D721Med (cell line): ENCODE results near the gene B3GNT9.

Experiments
- DNase-seq: peaks from one replicate; pipeline ENCODE4 v3.0.0; 2011; ENCODE audit warnings: low spot score; ENCODE audit not compliant: insufficient read length
- FAIRE-seq: peaks from 2 replicates; lab custom pipeline; 2011; peaks lifted over from hg19 to GRCh38; lab: Jason Lieb, UNC
- TF ChIP-seq, protein P1 (sequence below): IDR thresholded peaks from 2 replicates; pipeline ENCODE4 v1.5.1; 2012; ENCODE audit warnings: mild to moderate bottlenecking, control low read depth; ENCODE audit not compliant: insufficient read depth; ENCODE audit errors: missing control alignments

Gene B3GNT9

DNA sequence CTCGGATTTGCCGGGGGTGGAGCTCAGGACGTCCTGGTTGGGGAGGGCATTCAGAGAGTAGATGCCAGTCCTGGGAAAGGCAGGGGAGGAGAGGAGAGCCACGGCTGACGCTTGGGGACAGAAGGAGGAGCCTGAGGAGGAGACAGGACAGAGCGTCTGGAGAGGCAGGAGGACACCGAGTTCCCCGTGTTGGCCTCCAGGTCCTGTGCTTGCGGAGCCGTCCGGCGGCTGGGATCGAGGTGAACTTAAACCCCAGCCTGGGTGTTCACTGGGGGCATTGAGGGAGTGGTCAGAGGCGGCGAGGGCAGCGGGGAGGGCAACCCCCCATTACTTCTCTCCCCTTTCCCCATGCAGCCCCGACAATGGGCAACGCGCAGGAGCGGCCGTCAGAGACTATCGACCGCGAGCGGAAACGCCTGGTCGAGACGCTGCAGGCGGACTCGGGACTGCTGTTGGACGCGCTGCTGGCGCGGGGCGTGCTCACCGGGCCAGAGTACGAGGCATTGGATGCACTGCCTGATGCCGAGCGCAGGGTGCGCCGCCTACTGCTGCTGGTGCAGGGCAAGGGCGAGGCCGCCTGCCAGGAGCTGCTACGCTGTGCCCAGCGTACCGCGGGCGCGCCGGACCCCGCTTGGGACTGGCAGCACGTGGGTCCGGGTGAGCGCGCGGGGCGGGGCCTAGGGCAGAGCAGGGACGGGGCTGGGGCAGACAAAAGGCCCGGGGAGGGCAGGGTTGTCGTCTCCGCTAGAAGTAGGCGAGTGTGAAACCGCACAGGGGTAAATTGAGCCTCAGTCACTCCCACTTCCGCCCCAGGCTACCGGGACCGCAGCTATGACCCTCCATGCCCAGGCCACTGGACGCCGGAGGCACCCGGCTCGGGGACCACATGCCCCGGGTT lies 23.3 kb upstream of the B3GNT9 start:
- TF ChIP-seq, protein P1, sequence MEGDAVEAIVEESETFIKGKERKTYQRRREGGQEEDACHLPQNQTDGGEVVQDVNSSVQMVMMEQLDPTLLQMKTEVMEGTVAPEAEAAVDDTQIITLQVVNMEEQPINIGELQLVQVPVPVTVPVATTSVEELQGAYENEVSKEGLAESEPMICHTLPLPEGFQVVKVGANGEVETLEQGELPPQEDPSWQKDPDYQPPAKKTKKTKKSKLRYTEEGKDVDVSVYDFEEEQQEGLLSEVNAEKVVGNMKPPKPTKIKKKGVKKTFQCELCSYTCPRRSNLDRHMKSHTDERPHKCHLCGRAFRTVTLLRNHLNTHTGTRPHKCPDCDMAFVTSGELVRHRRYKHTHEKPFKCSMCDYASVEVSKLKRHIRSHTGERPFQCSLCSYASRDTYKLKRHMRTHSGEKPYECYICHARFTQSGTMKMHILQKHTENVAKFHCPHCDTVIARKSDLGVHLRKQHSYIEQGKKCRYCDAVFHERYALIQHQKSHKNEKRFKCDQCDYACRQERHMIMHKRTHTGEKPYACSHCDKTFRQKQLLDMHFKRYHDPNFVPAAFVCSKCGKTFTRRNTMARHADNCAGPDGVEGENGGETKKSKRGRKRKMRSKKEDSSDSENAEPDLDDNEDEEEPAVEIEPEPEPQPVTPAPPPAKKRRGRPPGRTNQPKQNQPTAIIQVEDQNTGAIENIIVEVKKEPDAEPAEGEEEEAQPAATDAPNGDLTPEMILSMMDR: peak; percentile 23
- DNase-seq: no peak
- FAIRE-seq: no peak

DNA sequence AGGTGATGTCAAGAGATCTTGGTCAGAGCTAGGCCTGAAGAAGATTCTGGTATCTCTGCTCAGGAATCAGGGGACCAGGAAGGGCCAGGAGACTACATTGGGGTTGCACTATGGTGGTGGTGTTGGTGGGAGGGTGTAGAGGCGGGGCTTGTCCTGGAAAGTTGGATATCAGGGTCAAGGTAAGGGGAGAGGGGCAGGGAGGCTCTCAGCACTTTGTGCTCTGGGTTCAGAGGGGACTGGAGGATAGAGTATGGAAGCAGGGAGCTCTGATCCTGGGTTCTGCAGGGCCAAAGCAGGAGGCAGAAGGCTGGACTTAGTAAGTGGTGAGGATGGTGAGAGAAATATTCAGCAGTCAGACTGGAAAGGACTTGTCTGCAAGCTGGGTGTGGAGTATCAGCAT lies 22.5 kb upstream of the B3GNT9 start:
- FAIRE-seq: no peak
- TF ChIP-seq, protein P1: no peak
- no peak for DNase-seq

DNA sequence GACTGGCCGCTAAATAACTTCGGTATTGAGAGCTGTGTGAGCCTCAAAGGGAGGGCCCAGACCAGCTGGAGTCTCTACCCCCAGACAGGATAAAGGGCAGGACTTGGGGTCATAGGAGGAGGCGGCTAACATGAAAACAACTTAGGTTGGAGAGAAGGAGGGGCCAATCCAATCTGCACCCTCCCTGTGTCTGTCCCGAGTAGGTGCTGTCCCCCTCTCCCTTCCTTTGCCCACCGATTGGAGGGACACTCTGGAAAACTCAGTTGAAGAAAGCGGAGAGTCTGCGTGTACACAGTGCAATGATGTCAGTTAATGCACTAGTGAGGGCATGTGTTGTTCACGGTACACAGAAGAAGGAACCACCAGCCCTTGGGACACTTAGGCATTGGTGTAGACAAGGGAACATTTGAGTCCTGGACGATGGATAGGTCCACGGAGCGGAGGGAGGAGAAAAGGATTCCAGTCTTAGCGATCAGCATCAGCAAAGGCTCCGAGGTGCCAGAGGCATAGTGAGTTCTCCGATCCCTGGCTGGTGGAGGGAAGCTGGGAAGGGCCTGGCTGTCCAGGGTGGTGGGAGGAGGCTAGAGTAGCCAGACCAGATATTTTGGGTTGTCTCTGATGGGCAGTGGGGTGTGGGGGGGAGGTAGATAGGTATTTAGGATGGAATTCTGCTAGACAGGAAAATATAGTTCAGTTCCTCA lies 20.3 kb upstream of the B3GNT9 start:
- TF ChIP-seq, protein P1: no peak
- no peak for DNase-seq
- no peak for FAIRE-seq

DNA sequence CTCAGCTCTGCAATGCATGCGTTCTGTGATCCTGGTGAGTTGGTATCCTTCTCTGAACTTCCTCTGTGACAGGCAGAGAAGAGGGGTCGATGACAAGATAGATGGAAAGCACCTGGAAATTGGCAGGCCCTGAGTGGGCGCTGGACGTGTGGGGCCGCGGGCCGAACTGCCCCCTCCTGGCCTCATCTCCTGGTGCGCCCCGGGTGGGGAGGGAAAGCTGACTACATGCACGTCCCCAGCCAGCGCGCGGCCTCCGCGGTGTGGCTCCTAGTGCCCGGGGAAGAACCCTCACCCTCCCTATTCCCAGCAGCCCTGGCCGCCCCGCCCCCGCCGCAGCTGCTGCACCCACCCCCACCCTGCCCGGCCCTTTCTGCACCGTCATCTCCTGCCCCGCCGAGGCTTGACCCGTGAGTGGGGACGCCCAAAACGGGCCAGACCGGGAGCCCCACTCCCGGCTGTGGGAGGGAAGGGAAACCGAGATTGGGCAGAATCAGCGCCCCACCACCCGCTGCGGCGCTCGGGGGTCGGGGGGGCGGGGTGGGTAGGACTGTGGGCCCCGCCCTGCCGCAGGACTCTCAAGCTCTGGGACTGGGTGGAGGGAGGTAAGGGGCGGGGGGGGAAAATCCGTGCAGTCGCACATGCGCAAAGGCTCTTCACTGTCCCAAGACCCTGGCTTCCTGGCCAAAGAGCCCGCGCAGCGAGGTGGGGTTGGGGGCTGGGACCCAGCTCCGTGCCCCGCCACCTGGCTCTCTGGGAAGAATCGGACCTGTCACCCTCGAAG lies 19.6 kb upstream of the B3GNT9 start, which contains the start of gene NOL3:
TSS of gene NOL3 (plus strand) at position 371 of the 781 bp plus-strand sequence.
- TF ChIP-seq, protein P1: no peak
- FAIRE-seq: no peak
- DNase-seq: peak; percentile 82

DNA sequence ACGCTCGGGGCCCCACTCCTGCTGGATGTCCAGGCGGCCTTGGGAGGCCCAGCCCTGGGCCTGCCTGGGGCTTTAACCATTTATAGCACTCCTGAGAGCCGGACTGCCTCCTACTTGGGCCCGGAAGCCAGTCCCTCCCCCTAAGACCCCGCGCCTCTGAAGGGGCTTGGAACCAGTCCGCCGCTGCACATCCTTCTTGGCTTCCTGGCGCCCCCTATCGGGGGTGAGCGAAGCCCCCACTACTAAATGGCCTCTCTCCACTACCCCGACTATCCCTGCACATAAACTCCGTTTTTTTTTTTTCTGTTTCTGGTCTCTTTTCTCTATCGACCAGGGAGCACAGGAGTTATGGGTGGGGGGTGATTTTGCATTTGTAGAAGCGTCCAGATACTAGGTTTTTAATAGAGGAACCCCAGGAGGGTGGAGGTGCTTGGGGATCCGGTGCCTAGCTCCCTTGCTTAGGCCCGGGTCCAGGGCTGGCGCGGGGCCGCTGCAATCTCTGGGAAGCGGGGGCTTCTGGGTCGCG lies 18.9 kb upstream of the B3GNT9 start:
- DNase-seq (no peak), FAIRE-seq (no peak)
- TF ChIP-seq, protein P1: peak; percentile 62

DNA sequence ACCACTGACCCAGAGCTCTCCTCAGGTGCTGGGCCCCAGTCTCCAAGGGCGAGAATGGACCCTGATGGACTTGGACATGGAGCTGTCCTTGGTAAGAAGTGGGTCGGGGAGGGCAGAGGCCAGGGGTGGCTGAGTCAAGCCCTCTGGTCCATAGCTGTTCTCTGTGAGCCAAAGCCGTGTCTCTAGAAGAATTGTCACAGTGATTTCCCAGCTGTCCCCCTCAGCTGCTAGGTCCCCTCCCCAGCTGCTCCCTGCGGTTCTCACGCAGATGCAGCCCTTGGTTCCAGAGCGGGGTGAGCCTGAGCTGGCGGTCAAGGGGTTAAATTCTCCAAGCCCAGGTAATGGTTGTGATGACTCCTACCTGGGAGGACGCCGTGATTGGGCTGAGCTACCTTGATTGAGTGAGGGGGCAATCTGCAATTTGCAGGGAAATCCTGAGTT lies 18.2 kb upstream of the B3GNT9 start:
- no peak for FAIRE-seq
- DNase-seq: no peak
- TF ChIP-seq, protein P1: no peak
